ENCODE data around the gene RNF224. TPM values are rescaled to one million over a fixed set of nuclear protein-coding genes. Genes with fewer than 3 reads are reported as not detected.

The RNF224 gene
- total and polyA plus RNA-seq, 2 experiments from 2014 or later = 0.63 TPM; not detected in 1

DNA sequence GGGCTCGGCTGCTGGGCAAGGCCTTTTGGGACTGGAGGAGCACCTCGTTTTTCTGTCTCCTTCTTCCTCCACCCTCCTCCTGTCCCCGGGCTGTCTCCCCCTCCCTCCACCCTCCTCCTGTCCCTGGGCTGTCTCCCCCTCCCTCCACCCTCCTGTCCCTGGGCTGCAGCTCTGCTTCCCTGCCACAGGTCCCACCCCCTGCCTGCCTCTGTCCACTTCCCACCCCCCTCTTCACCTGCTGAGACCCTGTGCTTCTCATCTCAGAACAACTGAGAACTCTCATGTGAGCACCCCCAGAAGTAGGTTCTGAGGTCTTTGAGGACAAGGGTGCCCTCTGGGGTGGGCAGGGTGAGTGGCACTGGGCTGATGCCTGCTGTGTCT, 44.4 kb downstream of the RNF224 start:
- Mint-ChIP-seq H3K27ac (no peak overlapping the region), H3K4me3 (no peak overlapping the region), H3K4me1 (peaks cover 32% of the 10 kb centered on the region), H3K9me3 (no peaks in the 10 kb centered on the region; the same call in 2 of the 3 replicates), H3K27me3 (ENCODE audit: insufficient read depth, low read depth, poor library complexity) (peaks cover 29% of the 10 kb centered on the region), H3K36me3 (ENCODE audit: low read depth) (peaks cover 31% of the 10 kb centered on the region)
- no peak overlapping the region for H3K4me2 ChIP-seq
- no peaks in the 10 kb centered on the region for H3K79me2 ChIP-seq (replicated peaks; ENCODE audit: insufficient read depth)
- DNase-seq (ENCODE audit: low spot score) (no peak), ATAC-seq (no peak)
- peaks cover 10% of the 10 kb centered on the region; the same call in 1 of the 2 replicates for H3K36me3 ChIP-seq (ENCODE audit: insufficient read depth)
- 0 out of 2 replicates have a peak, but pooled peaks cover 1% of the 10 kb centered on the region for H3F3A ChIP-seq (replicated peaks; ENCODE audit: low read depth)
- no peaks in the 10 kb centered on the region for H3K9me2 ChIP-seq (ENCODE audit: insufficient read depth)
- H3K27ac ChIP-seq (ENCODE audit: low read depth) = no peak overlapping the region; the same call in 1 of the 2 replicates
- H3K27me3 ChIP-seq (ENCODE audit: insufficient read depth) = no peaks in the 10 kb centered on the region
- H4K20me1 ChIP-seq (replicated peaks; ENCODE audit: insufficient read depth) = 0 out of 2 replicates have a peak, but pooled peaks cover 9% of the 10 kb centered on the region
- no peak overlapping the region for H3K4me3 ChIP-seq
- peaks cover 6% of the 10 kb centered on the region for H3K4me1 ChIP-seq (ENCODE audit: insufficient read depth)
- TF ChIP-seq ZNF114 (CRISPR knock-in tag; IDR thresholded peaks at IDR 0.05) (no peak), STAT1 (IDR thresholded peaks at IDR 0.05; ENCODE audit: unreplicated experiment) (no peak), CREB1 (CRISPR knock-in tag; IDR thresholded peaks at IDR 0.05; ENCODE audit: low read depth) (no peak)
- TF ChIP-seq, protein P1, sequence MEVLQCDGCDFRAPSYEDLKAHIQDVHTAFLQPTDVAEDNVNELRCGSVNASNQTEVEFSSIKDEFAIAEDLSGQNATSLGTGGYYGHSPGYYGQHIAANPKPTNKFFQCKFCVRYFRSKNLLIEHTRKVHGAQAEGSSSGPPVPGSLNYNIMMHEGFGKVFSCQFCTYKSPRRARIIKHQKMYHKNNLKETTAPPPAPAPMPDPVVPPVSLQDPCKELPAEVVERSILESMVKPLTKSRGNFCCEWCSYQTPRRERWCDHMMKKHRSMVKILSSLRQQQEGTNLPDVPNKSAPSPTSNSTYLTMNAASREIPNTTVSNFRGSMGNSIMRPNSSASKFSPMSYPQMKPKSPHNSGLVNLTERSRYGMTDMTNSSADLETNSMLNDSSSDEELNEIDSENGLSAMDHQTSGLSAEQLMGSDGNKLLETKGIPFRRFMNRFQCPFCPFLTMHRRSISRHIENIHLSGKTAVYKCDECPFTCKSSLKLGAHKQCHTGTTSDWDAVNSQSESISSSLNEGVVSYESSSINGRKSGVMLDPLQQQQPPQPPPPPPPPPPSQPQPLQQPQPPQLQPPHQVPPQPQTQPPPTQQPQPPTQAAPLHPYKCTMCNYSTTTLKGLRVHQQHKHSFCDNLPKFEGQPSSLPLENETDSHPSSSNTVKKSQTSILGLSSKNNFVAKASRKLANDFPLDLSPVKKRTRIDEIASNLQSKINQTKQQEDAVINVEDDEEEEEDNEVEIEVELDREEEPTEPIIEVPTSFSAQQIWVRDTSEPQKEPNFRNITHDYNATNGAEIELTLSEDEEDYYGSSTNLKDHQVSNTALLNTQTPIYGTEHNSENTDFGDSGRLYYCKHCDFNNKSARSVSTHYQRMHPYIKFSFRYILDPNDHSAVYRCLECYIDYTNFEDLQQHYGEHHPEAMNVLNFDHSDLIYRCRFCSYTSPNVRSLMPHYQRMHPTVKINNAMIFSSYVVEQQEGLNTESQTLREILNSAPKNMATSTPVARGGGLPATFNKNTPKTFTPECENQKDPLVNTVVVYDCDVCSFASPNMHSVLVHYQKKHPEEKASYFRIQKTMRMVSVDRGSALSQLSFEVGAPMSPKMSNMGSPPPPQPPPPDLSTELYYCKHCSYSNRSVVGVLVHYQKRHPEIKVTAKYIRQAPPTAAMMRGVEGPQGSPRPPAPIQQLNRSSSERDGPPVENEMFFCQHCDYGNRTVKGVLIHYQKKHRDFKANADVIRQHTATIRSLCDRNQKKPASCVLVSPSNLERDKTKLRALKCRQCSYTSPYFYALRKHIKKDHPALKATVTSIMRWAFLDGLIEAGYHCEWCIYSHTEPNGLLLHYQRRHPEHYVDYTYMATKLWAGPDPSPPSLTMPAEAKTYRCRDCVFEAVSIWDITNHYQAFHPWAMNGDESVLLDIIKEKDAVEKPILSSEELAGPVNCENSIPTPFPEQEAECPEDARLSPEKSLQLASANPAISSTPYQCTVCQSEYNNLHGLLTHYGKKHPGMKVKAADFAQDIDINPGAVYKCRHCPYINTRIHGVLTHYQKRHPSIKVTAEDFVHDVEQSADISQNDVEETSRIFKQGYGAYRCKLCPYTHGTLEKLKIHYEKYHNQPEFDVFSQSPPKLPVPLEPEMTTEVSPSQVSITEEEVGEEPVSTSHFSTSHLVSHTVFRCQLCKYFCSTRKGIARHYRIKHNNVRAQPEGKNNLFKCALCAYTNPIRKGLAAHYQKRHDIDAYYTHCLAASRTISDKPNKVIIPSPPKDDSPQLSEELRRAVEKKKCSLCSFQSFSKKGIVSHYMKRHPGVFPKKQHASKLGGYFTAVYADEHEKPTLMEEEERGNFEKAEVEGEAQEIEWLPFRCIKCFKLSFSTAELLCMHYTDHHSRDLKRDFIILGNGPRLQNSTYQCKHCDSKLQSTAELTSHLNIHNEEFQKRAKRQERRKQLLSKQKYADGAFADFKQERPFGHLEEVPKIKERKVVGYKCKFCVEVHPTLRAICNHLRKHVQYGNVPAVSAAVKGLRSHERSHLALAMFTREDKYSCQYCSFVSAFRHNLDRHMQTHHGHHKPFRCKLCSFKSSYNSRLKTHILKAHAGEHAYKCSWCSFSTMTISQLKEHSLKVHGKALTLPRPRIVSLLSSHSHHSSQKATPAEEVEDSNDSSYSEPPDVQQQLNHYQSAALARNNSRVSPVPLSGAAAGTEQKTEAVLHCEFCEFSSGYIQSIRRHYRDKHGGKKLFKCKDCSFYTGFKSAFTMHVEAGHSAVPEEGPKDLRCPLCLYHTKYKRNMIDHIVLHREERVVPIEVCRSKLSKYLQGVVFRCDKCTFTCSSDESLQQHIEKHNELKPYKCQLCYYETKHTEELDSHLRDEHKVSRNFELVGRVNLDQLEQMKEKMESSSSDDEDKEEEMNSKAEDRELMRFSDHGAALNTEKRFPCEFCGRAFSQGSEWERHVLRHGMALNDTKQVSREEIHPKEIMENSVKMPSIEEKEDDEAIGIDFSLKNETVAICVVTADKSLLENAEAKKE (CRISPR knock-in tag; IDR thresholded peaks at IDR 0.05) = no peak
- TF ChIP-seq, protein P2, sequence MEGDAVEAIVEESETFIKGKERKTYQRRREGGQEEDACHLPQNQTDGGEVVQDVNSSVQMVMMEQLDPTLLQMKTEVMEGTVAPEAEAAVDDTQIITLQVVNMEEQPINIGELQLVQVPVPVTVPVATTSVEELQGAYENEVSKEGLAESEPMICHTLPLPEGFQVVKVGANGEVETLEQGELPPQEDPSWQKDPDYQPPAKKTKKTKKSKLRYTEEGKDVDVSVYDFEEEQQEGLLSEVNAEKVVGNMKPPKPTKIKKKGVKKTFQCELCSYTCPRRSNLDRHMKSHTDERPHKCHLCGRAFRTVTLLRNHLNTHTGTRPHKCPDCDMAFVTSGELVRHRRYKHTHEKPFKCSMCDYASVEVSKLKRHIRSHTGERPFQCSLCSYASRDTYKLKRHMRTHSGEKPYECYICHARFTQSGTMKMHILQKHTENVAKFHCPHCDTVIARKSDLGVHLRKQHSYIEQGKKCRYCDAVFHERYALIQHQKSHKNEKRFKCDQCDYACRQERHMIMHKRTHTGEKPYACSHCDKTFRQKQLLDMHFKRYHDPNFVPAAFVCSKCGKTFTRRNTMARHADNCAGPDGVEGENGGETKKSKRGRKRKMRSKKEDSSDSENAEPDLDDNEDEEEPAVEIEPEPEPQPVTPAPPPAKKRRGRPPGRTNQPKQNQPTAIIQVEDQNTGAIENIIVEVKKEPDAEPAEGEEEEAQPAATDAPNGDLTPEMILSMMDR (conservative IDR thresholded peaks at IDR 0.05; ENCODE audit: low read depth in 2 of 2) = no peak
- H2AFZ ChIP-seq = no peak overlapping the region
